Measurements from ENCODE around the gene MSANTD3.

- TF ChIP-seq CTCF (IDR thresholded peaks at IDR 0.05), result no peak
- TF ChIP-seq POLR2A (IDR thresholded peaks at IDR 0.05), result no peak
These were observed 1.2 kb upstream of the MSANTD3 start for GRCh38 chr9:100425758-100426157.
